Effector memory CD4-positive, alpha-beta T cell (primary cell): ENCODE measurements around the gene NMUR1.

ENCODE experiments used
- DNase-seq, 3 donors: peaks; one replicate each; pipeline ENCODE4 v3.0.0-alpha.2; 2020
- H3K27ac ChIP-seq: 2 replicates; pipeline ENCODE4 v1.7.0; 2013; ENCODE audit warnings: mild to moderate bottlenecking, low read length, moderate library complexity; ENCODE audit not compliant: insufficient read depth, poor library complexity, severe bottlenecking
- H3K27me3 ChIP-seq: replicated peaks from 2 replicates; pipeline ENCODE4 v1.7.0; 2013; ENCODE audit warnings: mild to moderate bottlenecking, low read length; ENCODE audit not compliant: insufficient read depth, control insufficient read depth, poor library complexity, severe bottlenecking
- H3K36me3 ChIP-seq: 2 replicates; pipeline ENCODE4 v1.7.0; 2013; ENCODE audit warnings: mild to moderate bottlenecking, low read length, moderate library complexity; ENCODE audit not compliant: control insufficient read depth, insufficient read depth
- H3K4me1 ChIP-seq: 2 replicates; pipeline ENCODE4 v1.7.0; 2013; ENCODE audit warnings: low read length, mild to moderate bottlenecking; ENCODE audit not compliant: control insufficient read depth, insufficient read depth, poor library complexity, severe bottlenecking
- H3K4me3 ChIP-seq: 2 replicates; pipeline ENCODE4 v1.7.0; 2013; ENCODE audit warnings: low read length, low read depth, mild to moderate bottlenecking; ENCODE audit not compliant: insufficient read depth, poor library complexity, severe bottlenecking
- H3K9me3 ChIP-seq: 2 replicates; pipeline ENCODE4 v1.7.0; 2013; ENCODE audit warnings: mild to moderate bottlenecking, low read length, moderate library complexity; ENCODE audit not compliant: control insufficient read depth

NMUR1 gene

GRCh38 chr2:231515603-231516002, 14.6 kb downstream of the NMUR1 start:
- Histone ChIP-seq H3K4me3 (no peak overlapping the region), H3K27ac (no peak overlapping the region), H3K36me3 (no peaks in the 10 kb centered on the region), H3K27me3 (no peaks in the 10 kb centered on the region), H3K9me3 (no peaks in the 10 kb centered on the region), H3K4me1 (peaks cover 3% of the 10 kb centered on the region)
- no peak for DNase-seq

- H3K27ac ChIP-seq: peak overlapping the region; percentile 85
- no peaks in the 10 kb centered on the region for H3K36me3 ChIP-seq
- H3K4me1 ChIP-seq: peaks cover 3% of the 10 kb centered on the region
- DNase-seq: no peak
- H3K4me3 ChIP-seq: peak overlapping the region; percentile 71
- H3K9me3 ChIP-seq: no peaks in the 10 kb centered on the region
- H3K27me3 ChIP-seq: no peaks in the 10 kb centered on the region
These were observed 15.3 kb downstream of the NMUR1 start for GRCh38 chr2:231514951-231515297.

GRCh38 chr2:231514225-231514950, 15.9 kb downstream of the NMUR1 start:
- no peaks in the 10 kb centered on the region for H3K27me3 ChIP-seq
- DNase-seq: peak; percentile 98 to 99 (median 98)
- H3K36me3 ChIP-seq: no peaks in the 10 kb centered on the region
- H3K4me3 ChIP-seq: peak overlapping the region; percentile 71
- no peaks in the 10 kb centered on the region for H3K9me3 ChIP-seq
- peak overlapping the region; percentile 85 for H3K27ac ChIP-seq
- peaks cover 3% of the 10 kb centered on the region for H3K4me1 ChIP-seq

GRCh38 chr2:231513746-231514224, 16.5 kb downstream of the NMUR1 start:
- Histone ChIP-seq H3K36me3 (no peaks in the 10 kb centered on the region), H3K27ac (peak overlapping the region; percentile 84), H3K27me3 (no peaks in the 10 kb centered on the region), H3K4me3 (peak overlapping the region; percentile 11), H3K4me1 (peaks cover 3% of the 10 kb centered on the region), H3K9me3 (no peaks in the 10 kb centered on the region)
- no peak for DNase-seq

- no peak for DNase-seq
- H3K27ac ChIP-seq: no peak overlapping the region
- H3K4me1 ChIP-seq: peaks cover 3% of the 10 kb centered on the region
- H3K36me3 ChIP-seq: no peaks in the 10 kb centered on the region
- no peaks in the 10 kb centered on the region for H3K27me3 ChIP-seq
- H3K4me3 ChIP-seq: no peak overlapping the region
- H3K9me3 ChIP-seq: no peaks in the 10 kb centered on the region
These were observed 18.0 kb downstream of the NMUR1 start for GRCh38 chr2:231512222-231512621.

- no peaks in the 10 kb centered on the region for H3K36me3 ChIP-seq
These were observed 26.5 kb downstream of the NMUR1 start for GRCh38 chr2:231503766-231504165.

GRCh38 chr2:231502596-231502995, 27.6 kb downstream of the NMUR1 start:
- Histone ChIP-seq H3K36me3 (no peaks in the 10 kb centered on the region), H3K4me3 (no peak overlapping the region), H3K9me3 (no peaks in the 10 kb centered on the region), H3K27ac (no peak overlapping the region), H3K4me1 (no peaks in the 10 kb centered on the region), H3K27me3 (no peaks in the 10 kb centered on the region)
- no peak for DNase-seq

More at GRCh38 chr2:231503766-231504165, 26.5 kb downstream of the NMUR1 start:
- H3K4me3 ChIP-seq: no peak overlapping the region
- H3K27me3 ChIP-seq: no peaks in the 10 kb centered on the region
- no peaks in the 10 kb centered on the region for H3K9me3 ChIP-seq
- H3K27ac ChIP-seq: no peak overlapping the region
- DNase-seq: no peak
- H3K4me1 ChIP-seq: no peaks in the 10 kb centered on the region

- no peaks in the 10 kb centered on the region for H3K4me1 ChIP-seq
- no peaks in the 10 kb centered on the region for H3K36me3 ChIP-seq
- H3K27me3 ChIP-seq: no peaks in the 10 kb centered on the region
- DNase-seq: no peak
- no peak overlapping the region for H3K27ac ChIP-seq
- H3K9me3 ChIP-seq: no peaks in the 10 kb centered on the region
- no peak overlapping the region for H3K4me3 ChIP-seq
These were observed 32.6 kb downstream of the NMUR1 start for GRCh38 chr2:231497651-231498050.

- DNase-seq: no peak
- no peaks in the 10 kb centered on the region for H3K27me3 ChIP-seq
- no peaks in the 10 kb centered on the region for H3K36me3 ChIP-seq
- H3K9me3 ChIP-seq: no peaks in the 10 kb centered on the region
- H3K4me3 ChIP-seq: no peak overlapping the region
- no peaks in the 10 kb centered on the region for H3K4me1 ChIP-seq
- no peak overlapping the region for H3K27ac ChIP-seq
These were observed 35.6 kb downstream of the NMUR1 start for GRCh38 chr2:231494669-231495068.

- DNase-seq: no peak
- no peaks in the 10 kb centered on the region for H3K36me3 ChIP-seq
- H3K27me3 ChIP-seq: no peaks in the 10 kb centered on the region
- no peak overlapping the region for H3K27ac ChIP-seq
- no peak overlapping the region for H3K4me3 ChIP-seq
- no peaks in the 10 kb centered on the region for H3K4me1 ChIP-seq
- H3K9me3 ChIP-seq: no peaks in the 10 kb centered on the region
These were observed 39.4 kb downstream of the NMUR1 start for GRCh38 chr2:231490801-231491200.
